Activated naive CD8-positive, alpha-beta T cell treated with anti-CD3 and anti-CD28 coated beads, Interleukin-2, amount 10 ng/mL, durations not matched to agents 7 days and 5 days (primary cell): ENCODE results near the gene SHC1. TPM values are rescaled to one million over a fixed set of nuclear protein-coding genes. Genes with fewer than 3 reads are reported as not detected.
A peak's percentile ranks its signal among the peaks of the same experiment; 100 is the strongest.
"Not testable (repeated sequence)": the region's sequence is repeated elsewhere in the genome, so short reads cannot be mapped to it uniquely, and the experiment has no call there.

ENCODE experiments used
- ATAC-seq: fragments of 150-1000 bp; cut with Tn5 transposase; one replicate; pipeline ENCODE4 v1.10.0; 2021; ENCODE audit warnings: low read depth, moderate library complexity
- POLR2A ChIA-PET: fragments of 350-600 bp; sonication (Branson Sonifier 250); formaldehyde crosslinking; loops from one replicate; lab custom pipeline; 2021; ENCODE audit warnings: antibody characterized with exemption; lab: Charles Lee
- DNase-seq: peaks from one replicate; pipeline ENCODE4 v3.0.0; 2021
- H3K27ac Mint-ChIP-seq: one replicate; pipeline ENCODE4 v1.8.0; 2022; ENCODE audit warnings: mild to moderate bottlenecking, mixed read lengths
- H3K27me3 Mint-ChIP-seq: one replicate; pipeline ENCODE4 v1.8.0; 2022; ENCODE audit warnings: mild to moderate bottlenecking, moderate library complexity, mixed read lengths
- H3K36me3 Mint-ChIP-seq: one replicate; pipeline ENCODE4 v1.8.0; 2021; ENCODE audit warnings: mild to moderate bottlenecking, mixed read lengths
- H3K4me1 Mint-ChIP-seq: one replicate; pipeline ENCODE4 v1.8.0; 2021; ENCODE audit warnings: mixed read lengths
- H3K4me3 Mint-ChIP-seq: one replicate; pipeline ENCODE4 v1.8.0; 2022; ENCODE audit warnings: mild to moderate bottlenecking, moderate library complexity, mixed read lengths
- H3K9me3 Mint-ChIP-seq: one replicate; pipeline ENCODE4 v1.8.0; 2021; ENCODE audit warnings: mixed read lengths
- total RNA-seq, 2 experiments: library from RNA; stranded (reverse); gene quantifications; one replicate each; pipeline ENCODE4 v1.2.3, GENCODE V29; 2021

The SHC1 gene
- total RNA-seq, 2 experiments from 2014 or later: 67.4 to 72.3 TPM

DNA sequence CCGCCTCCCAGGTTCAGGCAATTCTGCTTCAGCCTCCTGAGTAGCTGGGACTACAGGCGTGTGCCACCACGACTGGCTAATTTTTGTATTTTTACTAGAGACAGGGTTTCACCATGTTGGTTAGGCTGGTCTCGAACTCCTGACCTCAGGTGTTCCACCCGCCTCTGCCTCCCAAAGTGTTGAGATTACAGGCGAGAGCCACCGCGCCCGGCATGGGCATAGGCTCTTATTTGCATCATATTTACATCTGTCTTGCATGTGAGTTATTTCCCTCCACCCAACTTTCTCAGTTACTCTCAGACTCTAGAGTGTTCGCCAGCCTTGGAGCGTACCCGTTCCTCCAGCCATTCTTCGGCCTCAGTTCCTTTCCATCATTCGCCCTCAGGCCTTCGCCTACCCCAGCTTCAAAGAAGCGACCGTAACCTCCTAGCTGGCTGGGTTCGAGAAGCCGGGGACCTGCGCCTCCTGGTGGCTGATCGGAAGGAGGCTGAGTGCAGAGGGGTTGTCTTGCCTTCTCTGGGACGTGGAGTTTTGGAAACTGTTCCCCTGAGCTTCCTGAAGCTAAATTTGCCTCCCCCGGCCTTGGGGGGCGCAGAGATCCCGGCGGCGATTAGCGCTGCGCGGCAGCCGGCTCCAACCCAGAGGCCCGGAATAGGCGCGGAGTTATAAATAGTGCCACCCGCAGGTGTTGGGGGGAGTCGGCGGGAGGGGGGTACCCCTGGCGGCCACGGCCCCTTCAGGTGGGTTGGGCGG is 28.4 kb upstream of the SHC1 start:
- Mint-ChIP-seq H3K4me1 (peaks cover 40% of the 10 kb centered on the region), H3K36me3 (no peaks in the 10 kb centered on the region), H3K4me3 (peak overlapping the region; percentile 86), H3K9me3 (no peaks in the 10 kb centered on the region), H3K27ac (peak overlapping the region; percentile 82), H3K27me3 (no peaks in the 10 kb centered on the region)
- ATAC-seq: peak; percentile 3
- peak; percentile 78 for DNase-seq
- POLR2A ChIA-PET: interaction anchor here (0.7 to 3.8 kb wide), 10 partner anchors 13 to 86 kb away, joined by 3 to 30 read pairs (median 8); partner anchors contain the start of genes ADAM15, CKS1B, FLAD1 and PBXIP1

DNA sequence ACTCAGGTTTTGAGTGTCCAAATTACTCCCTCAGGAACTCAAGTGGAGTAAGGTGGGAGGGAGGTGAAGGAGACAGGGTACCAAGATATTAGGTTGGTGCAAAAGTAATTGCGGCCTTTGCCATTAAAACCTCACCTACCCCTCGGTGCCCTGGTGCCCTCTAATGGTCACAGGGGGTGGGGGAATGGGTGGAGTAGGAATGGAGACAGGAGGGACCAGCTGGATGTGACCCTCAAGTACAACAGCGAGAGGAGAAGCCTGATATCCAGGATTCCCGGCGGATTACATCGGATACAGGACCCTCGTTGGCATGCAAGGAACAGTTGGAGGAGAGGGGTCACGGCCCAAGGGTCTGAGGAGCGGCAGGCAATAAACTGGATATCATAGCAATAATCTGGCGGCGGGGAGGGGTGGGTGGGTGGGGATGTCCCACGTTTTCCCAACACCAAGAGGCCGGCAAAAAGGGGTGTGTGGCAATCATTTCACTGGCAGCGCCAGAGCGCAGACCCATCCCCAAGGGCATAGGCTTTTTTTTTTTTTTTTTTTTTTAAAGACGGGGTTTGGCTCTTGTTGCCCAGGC is 27.7 kb upstream of the SHC1 start:
- Mint-ChIP-seq H3K36me3 (no peaks in the 10 kb centered on the region), H3K4me3 (peak overlapping the region; percentile 86), H3K4me1 (peaks cover 38% of the 10 kb centered on the region), H3K27me3 (no peaks in the 10 kb centered on the region), H3K27ac (peak overlapping the region; percentile 12), H3K9me3 (no peaks in the 10 kb centered on the region)
- POLR2A ChIA-PET: interaction anchor here (0.7 to 3.8 kb wide), 6 partner anchors 13 to 87 kb away, joined by 3 to 30 read pairs (median 8); partner anchors contain the start of genes FLAD1, PBXIP1 and PYGO2
- no peak for DNase-seq
- ATAC-seq: no peak

DNA sequence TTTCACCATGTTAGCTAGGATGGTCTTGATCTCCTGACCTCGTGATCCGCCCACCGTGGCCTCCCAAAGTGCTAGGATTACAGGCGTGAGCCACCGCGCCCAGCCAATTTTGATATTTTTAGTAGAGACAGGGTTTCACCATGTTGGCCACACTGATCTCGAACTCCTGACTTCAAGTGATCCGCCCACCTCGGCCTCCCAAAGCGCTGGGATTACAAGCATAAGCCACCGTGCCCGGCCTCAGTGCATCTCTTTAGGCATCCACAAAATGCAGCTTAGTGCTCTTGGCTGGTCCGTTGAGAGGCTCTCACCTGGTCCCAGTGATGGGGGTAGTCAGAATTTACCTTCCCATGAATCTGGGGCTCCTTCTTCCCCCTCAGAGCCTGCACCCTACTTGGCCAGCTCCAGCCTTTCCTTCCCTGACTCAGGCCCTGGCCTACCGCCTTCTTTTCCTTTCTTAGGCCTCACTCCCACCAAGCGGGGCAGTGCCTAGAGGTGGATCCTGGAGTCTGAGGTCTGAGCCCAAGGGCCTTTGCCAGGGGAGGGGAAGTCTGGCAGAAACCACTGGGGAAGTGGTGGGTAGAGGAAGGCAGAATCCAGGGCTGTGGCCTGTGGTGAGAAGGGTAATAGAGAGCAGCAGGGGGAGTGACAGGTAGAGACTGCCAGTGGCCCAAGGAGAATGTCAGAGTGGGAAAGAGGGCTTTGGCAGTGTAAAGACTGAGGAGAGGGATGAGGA is 26.6 kb upstream of the SHC1 start:
- no peak for ATAC-seq
- DNase-seq: no peak
- peak overlapping the region; percentile 8 for H3K4me3 Mint-ChIP-seq
- no peak overlapping the region for H3K27ac Mint-ChIP-seq
- peaks cover 37% of the 10 kb centered on the region for H3K4me1 Mint-ChIP-seq
- no peaks in the 10 kb centered on the region for H3K9me3 Mint-ChIP-seq
- POLR2A ChIA-PET: interaction anchor here (1.0 to 5.2 kb wide), 3 partner anchors 14 to 36 kb away, joined by 3 to 36 read pairs (median 30); partner anchors contain the start of gene FLAD1
- no peaks in the 10 kb centered on the region for H3K27me3 Mint-ChIP-seq
- no peaks in the 10 kb centered on the region for H3K36me3 Mint-ChIP-seq

DNA sequence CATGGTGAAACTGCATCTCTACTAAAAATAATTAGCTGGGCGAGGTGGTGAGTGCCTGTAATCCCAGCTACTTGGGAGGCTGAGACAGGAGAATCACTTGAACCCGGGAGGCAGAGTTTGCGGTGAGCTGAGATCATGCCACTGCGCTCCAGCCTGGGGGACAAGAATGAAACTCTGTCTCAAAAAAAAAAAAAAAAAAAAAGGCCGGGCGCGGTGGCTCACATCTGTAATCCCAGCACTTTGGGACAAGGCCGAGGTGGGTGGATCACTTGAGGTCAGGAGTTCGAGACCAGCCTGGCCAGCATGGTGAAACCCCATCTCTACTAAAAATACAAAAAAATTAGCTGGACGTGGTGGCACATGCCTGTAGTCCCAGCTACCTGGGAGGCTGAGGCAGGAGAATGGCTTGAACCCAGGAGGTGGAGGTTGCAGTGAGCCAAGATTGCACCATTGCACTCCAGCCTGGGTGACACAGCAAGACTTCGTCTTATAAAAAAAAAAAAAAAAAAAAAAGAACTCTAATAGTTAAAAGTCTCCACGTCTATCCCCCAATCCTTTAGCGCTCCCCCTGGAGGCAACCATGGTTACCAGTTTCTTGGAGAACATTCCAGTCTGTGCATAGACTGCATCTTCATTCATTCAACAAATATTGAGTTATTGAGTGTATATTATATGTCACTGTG is 24.9 kb upstream of the SHC1 start:
- ATAC-seq, H3K4me3 Mint-ChIP-seq, H3K27ac Mint-ChIP-seq, H3K36me3 Mint-ChIP-seq, H3K9me3 Mint-ChIP-seq, H3K27me3 Mint-ChIP-seq, DNase-seq: not testable (repeated sequence)
- POLR2A ChIA-PET: interaction anchor here (0.7 to 5.2 kb wide), 6 partner anchors 12 to 75 kb away, joined by 3 to 36 read pairs (median 6); partner anchors contain the start of genes ADAM15 and FLAD1
- H3K4me1 Mint-ChIP-seq: peaks cover 35% of the 10 kb centered on the region

DNA sequence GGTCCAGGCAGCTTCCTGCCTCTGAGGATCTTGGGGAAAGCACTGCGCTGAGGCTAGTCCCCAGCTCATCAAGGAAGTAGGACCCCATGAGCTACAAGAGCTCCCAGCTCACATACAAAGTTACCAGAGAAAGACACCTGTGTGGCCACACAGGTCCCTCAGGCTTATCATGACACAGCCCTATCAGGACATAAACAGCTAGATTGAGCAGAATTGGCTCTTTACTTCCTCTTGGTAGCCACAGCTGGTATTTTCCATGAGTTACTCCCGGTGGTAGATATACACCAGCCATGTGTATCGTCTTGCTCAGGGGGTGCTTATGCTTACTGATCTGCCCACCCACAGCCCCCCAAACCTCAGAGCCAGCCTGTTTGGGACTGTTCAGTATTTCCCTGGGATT is 24.0 kb upstream of the SHC1 start:
- Mint-ChIP-seq H3K4me3 (no peak overlapping the region), H3K4me1 (peaks cover 29% of the 10 kb centered on the region), H3K9me3 (no peaks in the 10 kb centered on the region), H3K27ac (no peak overlapping the region), H3K27me3 (no peaks in the 10 kb centered on the region), H3K36me3 (peaks cover 2% of the 10 kb centered on the region)
- POLR2A ChIA-PET: interaction anchor here (0.7 to 5.2 kb wide), 10 partner anchors 12 to 57 kb away, joined by 3 to 36 read pairs (median 4); partner anchors contain the start of genes ADAM15, FLAD1 and PYGO2
- no peak for ATAC-seq
- no peak for DNase-seq

DNA sequence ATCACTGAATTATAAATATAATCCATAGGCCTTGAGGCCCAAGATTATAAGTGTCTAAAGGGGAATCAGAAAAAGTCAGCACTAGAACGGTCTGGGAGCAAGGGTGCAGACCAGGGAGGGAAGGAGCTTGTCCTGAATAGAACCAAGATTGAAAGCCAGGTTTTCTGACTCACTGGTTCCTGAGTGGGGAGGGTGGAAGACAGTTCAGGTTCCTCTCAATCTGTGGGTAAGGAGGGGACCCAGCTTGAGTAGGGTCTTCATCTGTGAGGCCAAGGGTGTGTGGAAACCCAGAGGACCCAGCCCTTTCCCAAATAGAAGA is 23.7 kb upstream of the SHC1 start:
- peak overlapping the region; percentile 12 for H3K27ac Mint-ChIP-seq

DNA sequence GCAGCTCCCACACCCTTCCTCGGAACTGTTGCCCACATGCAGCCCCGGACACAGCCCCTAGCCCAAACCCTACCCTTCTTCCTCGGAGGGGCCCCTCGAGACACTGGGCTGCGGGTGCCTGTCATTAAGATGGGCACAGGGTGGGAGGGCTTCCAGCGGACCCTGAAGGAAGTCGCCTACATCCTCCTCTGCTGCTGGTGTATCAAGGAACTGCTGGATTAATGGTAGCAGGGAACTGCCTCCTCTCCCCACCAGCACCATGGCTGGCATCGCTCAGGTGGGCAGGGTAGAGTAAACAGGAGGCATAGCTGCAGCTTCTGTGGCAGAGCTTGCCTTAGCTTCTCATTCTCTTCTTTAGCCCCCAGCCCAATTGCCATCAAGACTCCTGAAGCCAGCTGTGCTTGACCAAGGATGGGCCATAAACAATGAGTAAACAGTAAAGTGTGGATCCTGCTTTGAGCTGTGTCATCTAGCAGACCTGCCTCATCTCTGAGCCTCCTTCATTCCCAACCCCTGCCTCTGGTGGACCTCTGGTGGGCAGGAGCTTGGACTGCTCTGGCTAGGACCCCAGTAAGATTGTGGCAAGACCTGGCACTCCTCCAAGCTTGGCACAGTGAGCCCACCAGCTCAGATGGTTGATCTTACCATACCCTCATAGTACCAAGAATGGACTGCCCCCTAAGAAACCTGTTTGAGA is 23.2 kb upstream of the SHC1 start, which contains the start of gene LENEP:
Gene LENEP, plus strand, starts transcription at position 15 of the 697 bp plus-strand sequence. Its CDS starts 22 bp downstream, at position 37.
- no peak within 1 kb of the TSS for H3K4me3 Mint-ChIP-seq
- POLR2A ChIA-PET: interaction anchor here (0.7 to 5.2 kb wide), 10 partner anchors 11 to 40 kb away, joined by 3 to 36 read pairs (median 4); partner anchors contain the start of genes FLAD1 and PYGO2
- peak within 1 kb of the TSS; percentile 19 for H3K27ac Mint-ChIP-seq
- H3K27me3 Mint-ChIP-seq: no peaks in the 10 kb centered on the region
- DNase-seq (no peak), ATAC-seq (no peak)
- H3K9me3 Mint-ChIP-seq: no peaks in the 10 kb centered on the region
- H3K36me3 Mint-ChIP-seq: peaks cover 4% of the 10 kb centered on the region
- peaks cover 28% of the 10 kb centered on the region for H3K4me1 Mint-ChIP-seq

More for the DNA sequence above, 23.7 kb upstream of the SHC1 start:
- no peak for DNase-seq
- ATAC-seq: no peak
- Mint-ChIP-seq H3K36me3 (peaks cover 2% of the 10 kb centered on the region), H3K9me3 (no peaks in the 10 kb centered on the region), H3K27me3 (no peaks in the 10 kb centered on the region), H3K4me1 (peaks cover 28% of the 10 kb centered on the region), H3K4me3 (no peak overlapping the region)
- POLR2A ChIA-PET: interaction anchor here (0.7 to 5.2 kb wide), 9 partner anchors 11 to 40 kb away, joined by 3 to 36 read pairs (median 4); partner anchors contain the start of genes FLAD1 and PYGO2

DNA sequence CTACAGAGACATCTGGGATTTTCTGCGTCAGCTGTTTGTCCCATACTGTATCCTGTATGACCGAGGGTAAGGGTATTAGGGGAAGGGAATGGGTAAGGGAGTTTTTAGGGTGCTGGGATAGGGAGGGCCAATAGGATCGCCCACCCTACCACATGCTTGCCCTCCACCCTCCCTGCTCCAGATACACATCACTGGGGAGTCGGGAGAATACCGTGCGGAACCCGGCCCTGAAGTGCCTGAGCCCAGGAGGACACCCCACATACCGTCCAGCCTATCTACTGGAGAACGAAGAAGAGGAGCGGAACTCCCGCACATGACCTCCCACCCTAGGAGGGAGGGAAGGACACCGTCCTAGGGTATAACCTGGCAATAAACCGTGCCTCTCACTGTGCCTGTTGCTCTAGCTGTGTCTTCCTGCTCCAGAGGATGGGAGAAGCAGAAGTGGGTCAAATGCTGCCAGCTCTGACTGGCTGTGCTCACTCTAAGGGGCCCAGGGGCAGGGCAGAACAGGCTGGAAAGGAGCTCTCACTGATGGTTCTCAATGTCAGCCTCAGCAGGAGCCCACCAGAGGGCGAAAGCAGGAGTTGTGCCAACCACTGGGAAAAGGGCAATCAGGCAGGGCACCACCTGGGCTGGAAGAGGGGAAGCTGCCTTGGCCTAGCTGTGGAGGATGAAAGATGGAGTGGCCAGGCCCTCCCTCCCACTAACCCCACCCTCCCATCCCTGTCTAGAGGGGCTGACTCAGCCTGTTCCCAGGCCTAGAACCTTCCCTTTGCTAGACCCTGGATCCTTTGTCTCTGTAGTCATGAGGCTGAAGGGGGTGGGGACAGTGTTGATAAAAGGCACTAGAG is 22.4 kb upstream of the SHC1 start:
- DNase-seq: no peak
- H3K9me3 Mint-ChIP-seq: no peaks in the 10 kb centered on the region
- POLR2A ChIA-PET: interaction anchor here (0.6 to 5.2 kb wide), 4 partner anchors 10 to 40 kb away, joined by 3 to 36 read pairs (median 3); partner anchors contain the start of gene FLAD1
- peaks cover 6% of the 10 kb centered on the region for H3K36me3 Mint-ChIP-seq
- peak overlapping the region; percentile 19 for H3K27ac Mint-ChIP-seq
- H3K4me3 Mint-ChIP-seq: no peak overlapping the region
- peaks cover 25% of the 10 kb centered on the region for H3K4me1 Mint-ChIP-seq
- no peaks in the 10 kb centered on the region for H3K27me3 Mint-ChIP-seq
- no peak for ATAC-seq

DNA sequence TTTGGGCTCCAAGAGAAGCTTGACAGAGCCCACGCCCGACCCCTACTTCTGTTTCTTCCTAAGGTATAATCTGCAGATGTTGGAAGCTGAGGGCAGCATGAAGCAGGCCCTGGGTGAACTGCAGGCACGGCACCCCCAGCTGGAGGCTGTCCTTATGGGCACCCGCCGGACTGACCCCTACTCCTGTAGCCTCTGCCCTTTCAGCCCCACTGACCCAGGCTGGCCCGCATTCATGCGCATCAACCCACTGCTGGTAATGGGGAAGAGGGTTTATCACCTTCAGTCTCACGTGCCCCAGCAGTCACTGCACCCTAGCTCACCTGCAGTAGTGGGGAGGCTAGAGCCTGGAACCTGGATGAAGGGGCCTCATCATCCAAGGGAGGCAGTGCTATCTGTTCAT is 19.7 kb upstream of the SHC1 start:
- ATAC-seq (no peak), DNase-seq (no peak)
- POLR2A ChIA-PET: no interaction called here
- Mint-ChIP-seq H3K9me3 (no peaks in the 10 kb centered on the region), H3K27ac (no peak overlapping the region), H3K4me1 (peaks cover 14% of the 10 kb centered on the region), H3K27me3 (no peaks in the 10 kb centered on the region), H3K4me3 (no peak overlapping the region), H3K36me3 (peaks cover 6% of the 10 kb centered on the region)

DNA sequence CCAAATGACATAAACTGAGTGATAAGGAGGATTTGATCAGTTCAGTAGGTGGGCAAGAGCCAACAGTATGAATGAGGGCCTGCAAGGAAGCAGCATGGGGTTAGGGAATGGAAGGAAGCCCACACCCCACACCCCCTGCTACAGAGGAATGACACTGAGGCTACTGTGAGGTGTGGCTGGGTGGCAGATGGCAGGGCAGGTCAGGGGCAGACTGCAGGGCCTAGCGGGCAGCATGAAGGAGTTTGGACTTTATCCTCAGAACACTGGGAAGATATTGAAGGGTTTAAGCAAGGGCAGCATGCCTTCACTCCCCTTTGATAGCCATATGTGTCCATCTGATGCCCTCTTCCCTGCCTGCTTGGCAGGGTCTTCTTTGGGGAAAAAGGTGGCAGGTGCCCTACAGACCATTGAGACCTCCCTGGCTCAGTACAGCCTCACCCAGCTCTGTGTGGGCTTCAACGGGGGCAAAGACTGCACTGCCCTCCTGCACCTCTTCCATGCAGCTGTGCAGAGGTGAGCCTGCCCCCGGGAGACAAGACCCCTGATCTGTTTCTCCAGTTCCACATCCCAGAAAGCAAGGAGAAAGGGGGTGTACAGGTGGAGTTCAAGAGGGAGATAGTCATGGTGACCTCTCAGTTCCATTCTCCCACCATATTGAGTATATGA is 18.8 kb upstream of the SHC1 start:
- H3K27ac Mint-ChIP-seq: peak overlapping the region; percentile 47
- H3K4me3 Mint-ChIP-seq: no peak overlapping the region
- H3K9me3 Mint-ChIP-seq: no peaks in the 10 kb centered on the region
- no peaks in the 10 kb centered on the region for H3K27me3 Mint-ChIP-seq
- H3K36me3 Mint-ChIP-seq: peaks cover 6% of the 10 kb centered on the region
- POLR2A ChIA-PET: interaction anchor here (1.4 kb wide), 1 partner anchor 16 kb away, joined by 3 read pairs; no protein-coding TSS in a partner anchor
- no peak for ATAC-seq
- H3K4me1 Mint-ChIP-seq: peaks cover 9% of the 10 kb centered on the region
- DNase-seq: no peak
